T-helper 22 cell (primary cell): ENCODE measurements around the gene SLC22A23.

Experiments used
- DNase-seq: peaks from one replicate; pipeline ENCODE4 v3.0.0-alpha.2; 2020; ENCODE audit warnings: low read depth

Gene SLC22A23

DNA sequence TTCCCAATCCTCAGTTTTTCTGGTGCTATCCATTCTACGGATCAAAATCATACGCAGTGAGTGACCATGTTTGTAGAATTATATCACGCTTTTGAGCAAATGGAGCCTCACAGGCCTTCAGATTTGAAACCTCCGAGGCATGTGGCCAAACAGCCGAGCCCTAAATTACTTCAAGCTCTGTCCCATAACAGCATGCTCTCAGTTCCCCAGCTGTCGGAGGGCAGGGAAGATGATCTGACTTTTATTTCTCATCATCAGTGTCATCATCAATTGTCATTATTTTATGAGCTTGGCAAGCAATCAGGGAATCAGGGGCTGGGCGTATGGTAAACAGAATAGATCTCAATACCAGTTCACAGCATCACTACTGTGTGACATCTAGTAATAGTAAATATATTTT, 124.9 kb downstream of the SLC22A23 start:
- DNase-seq = no peak

DNA sequence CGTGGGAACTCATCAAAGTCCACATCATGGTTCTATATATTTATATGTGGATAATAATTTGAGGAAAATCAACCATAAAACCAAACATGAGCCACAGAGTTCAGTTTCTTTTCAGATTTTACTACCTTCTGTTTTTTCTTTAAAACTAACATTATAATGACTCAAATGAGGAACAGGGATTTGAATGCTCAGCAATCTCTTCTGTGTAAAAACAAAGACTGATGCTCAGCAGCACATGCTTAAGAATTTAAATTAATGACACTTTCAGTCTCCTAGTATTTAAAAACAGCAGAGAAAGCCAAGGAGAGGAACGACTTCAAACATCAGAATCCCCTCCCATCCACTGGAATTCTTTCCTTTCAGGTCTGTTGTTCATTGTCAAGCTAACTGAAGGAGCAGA, 125.4 kb downstream of the SLC22A23 start:
- DNase-seq = no peak

DNA sequence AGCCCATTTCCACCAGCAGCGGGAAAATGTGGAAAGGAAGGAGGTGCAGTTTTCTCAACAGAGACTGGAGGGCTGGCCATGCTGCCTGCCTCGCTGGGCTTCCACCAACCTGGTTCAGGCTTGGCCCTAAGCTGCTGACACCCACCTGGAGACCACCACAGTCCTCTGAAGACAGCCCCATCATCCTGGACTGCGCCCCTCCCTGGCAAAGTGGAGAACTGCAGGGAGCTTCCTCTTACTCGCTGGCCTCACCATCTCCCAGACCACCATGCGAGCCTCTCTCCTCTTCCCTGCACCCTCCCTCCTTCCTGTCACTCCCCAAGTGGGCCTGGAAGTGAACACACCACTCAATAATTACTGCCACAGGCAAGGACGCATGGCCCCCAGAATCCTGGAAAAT, 126.7 kb downstream of the SLC22A23 start:
- no peak for DNase-seq

DNA sequence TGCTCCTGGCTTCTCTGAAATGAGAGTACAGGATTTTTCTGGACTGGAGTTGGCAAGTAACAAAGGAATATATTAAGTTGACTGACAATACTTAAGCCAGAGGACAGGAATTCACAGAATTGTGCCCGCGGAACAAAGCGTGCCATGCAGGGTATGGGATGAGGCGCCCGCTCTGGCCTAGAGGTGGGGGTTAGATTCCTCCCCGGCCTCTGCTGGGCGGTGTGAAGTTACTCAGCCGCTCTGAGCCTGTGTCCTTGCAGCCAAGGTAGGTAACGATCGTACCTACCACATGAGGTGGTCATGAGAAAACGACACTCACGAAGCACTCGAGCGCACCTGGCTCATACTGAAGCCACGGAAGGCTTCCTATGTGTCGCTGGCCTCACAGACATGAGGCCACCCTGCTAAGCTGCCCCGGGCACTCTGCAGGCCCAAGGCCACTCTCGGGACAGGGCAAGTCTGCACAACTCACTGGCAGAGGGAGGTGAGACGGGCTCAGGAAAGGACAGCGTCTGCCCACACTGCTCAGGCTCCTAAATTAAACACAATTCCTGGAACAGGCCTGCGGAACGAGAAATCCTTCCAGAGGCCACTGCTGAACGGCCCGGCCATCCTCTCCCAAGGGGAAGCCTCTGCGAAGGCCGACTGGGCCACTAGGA, 127.3 kb downstream of the SLC22A23 start:
- no peak for DNase-seq

DNA sequence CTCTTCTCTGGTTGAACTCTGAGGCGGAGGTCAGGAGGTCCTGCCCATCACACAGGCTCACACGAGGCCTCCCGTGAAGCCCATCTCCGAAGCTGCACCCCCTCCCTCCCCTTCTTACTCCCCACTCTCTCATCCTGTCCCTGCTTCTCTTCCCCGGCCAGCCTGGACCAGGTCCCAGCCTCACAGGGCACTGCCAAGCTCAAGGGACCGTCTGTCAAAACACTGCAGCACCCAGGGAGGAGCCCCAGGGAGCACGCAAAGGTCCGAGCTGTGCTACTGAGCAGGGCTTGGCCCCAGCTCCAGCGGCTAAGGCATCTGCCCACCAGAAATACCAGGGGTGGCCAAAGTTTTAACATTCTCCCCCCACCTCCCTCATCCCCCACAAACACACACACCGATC, 128.1 kb downstream of the SLC22A23 start:
- DNase-seq = no peak

DNA sequence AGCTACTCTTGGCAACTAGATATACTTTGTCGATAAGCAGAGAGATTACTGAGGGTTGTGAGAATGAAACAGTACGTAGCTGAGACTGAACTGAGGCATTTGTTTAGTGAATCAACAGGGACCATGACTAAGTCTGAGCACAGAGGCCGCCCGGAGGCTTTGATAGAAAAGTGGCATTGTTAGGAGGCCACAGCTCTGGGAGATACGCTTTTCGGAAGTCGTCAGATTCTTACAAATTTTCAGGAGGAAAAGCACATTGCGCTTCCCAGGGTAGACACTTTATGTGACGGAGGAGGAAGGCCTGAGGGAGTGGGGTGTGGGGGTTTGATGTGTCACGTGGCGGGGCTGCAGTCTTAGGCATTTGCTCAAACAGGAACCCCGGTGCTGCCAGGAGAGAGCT, 128.7 kb downstream of the SLC22A23 start:
- DNase-seq = no peak

DNA sequence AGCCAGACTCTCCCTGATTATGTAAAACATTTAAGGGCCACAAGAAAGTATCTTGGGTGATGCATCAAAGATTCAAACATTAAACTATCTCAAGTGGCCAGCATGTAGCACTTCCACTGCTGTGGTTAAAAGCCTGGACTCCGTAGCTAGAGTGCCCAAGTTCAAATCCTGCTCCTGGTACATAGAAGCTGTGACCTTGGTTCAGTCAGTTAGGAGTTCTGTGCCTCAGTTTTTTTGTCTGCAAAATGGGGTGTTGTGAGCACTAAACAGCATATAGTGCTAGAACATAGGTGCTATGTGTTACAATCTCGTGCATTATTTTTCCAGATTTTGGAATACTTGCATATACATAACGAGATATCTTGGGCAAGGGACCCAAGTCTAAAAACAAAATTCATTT, 129.4 kb downstream of the SLC22A23 start:
- DNase-seq = no peak

DNA sequence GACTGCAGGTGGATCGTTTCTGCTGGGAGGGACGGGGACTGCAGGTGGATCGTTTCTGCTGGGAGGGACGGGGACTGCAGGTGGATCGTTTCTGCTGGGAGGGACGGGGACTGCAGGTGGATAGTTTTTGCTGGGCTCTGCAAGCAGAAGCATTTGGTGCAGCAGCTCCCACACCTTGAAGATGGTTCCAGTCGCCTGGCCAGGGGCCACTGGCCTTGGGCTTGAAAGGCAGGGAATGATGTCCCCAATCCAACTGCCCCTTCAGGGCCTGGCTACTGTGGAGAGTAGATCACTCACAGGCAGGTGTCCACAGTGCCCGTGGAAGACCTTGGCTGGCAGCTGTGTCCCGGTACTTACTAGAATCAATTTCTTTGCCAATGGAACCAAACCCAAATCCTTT, 129.9 kb downstream of the SLC22A23 start:
- no peak for DNase-seq

DNA sequence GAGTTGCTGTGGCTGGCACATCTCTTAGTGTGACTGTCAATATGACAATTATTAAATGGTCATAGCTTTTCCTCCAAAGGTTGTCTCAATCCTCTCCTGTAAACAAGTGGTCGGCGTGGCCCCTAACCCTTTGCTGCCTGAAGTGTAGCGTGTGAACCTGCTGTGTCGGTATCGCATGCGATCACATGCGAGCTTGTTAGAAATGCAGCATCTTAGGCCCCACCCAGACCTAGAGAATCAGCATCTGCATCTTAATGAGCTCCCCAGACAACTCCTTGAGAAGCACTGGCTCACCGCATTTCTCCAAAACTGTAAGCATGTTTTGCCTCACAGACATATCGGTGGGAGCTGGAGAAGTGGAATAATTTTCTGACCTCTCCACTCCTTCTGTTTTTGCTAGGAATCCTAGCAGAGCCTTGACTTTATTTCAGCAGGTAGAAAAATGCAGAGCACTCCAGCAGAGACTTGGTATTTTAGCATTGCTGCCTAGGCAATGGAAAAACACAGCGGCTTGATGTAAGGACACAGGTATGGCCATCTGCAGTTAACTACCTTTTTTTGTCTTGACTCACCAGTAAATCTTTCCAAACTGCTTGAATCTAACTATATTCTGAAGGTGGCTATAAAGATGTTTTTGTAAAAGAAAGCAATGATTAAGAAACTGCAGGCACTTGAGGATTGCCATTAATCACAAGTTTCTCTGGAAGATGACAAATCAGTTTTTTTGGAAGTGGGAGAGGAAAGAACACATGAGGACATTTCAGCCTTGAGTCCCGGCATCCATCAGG, 130.5 kb downstream of the SLC22A23 start:
- DNase-seq = no peak

DNA sequence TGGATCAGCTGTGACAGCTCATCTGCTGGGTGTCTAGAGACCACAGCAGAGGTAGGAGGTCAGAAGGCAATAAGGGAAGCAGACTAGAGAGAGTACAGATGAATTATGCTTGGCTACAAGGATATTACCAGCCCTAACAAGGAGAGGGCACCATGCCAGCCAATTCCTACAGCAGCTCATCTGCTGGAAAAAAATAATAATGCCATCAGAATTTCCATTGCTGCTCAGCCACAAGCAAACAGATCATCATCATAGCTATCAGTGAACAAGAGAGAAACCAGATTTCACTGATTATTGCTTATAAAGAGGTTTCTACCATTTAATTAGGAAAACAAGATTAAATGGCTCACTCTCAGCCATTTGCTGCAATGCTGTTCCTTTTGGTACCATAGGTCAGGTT, 131.6 kb downstream of the SLC22A23 start:
- no peak for DNase-seq

DNA sequence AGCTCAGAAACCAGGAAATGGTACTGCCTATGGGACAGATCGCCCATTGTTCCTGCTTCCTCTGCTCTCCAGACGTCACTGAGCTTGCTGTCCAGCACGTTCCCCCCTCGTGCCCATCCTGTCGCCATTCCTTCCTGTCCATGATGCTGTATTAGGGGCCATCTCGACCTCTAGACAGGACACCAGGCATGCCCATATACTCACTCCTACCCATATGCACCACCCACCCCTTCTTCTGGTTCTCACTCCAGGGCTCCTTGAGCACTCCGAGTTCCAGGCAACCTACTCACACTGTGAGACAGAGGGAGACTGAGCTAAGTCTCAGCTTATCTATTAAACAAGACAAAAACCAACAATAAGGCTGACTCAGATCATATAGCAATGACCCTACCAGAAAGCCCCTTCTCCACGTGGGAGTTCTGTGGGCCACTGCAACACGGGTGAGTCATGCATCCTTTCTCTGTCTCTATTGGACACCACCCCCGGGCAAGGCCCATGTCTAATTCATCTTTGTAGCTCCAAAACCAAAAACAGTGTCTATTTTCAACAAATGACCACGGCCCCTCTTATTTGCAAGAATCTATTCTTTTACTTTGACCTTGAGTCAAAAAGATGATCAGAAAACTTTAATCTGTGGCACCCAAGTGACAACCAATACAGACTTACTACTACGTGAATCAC, 132.4 kb downstream of the SLC22A23 start:
- DNase-seq = no peak

DNA sequence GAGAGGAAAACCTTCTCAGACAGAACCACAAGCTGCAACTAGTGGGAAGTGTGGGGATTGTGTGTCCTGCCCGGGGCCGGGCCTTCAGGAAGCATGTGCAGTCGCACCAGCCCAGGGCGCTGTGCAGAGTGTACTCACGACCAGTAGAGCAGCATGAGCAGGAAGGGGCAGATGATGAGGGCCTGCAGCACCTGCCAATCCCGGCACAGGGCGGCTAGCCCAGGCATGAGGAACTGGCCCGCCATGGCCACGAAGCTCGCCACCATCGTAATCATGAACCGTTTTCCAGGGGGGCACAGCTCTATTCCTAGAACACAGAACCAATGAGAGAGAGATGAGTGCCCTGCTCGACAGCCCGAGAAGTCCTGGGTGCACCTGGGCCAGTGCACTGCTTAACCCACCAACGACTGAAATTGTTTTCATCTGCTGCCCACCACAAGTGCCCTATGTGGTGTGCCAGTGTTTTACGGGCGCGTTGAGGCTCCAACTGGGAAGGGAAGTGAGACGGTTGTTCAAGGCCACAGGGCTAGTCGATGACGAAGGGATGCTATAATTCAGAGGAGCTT, 133.1 kb downstream of the SLC22A23 start:
- no peak for DNase-seq

DNA sequence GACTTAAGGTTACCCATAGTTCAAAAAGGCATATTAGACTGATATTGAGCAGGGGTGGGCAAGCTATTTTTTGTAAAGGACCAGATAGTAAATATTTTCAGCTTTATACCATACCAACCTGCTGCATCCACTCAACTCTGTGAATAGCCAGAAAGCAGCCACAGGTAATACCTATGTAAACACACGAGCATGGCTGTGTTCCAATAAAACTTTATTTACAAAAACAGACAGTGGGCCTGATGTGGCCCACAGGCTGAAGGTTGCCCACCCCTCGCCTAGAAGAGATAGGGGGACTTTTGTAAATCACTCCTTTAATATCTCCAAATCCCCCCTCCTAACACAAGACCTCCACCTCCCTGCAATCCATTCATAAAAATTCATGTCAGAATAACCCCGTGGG, 133.7 kb downstream of the SLC22A23 start:
- DNase-seq = no peak

DNA sequence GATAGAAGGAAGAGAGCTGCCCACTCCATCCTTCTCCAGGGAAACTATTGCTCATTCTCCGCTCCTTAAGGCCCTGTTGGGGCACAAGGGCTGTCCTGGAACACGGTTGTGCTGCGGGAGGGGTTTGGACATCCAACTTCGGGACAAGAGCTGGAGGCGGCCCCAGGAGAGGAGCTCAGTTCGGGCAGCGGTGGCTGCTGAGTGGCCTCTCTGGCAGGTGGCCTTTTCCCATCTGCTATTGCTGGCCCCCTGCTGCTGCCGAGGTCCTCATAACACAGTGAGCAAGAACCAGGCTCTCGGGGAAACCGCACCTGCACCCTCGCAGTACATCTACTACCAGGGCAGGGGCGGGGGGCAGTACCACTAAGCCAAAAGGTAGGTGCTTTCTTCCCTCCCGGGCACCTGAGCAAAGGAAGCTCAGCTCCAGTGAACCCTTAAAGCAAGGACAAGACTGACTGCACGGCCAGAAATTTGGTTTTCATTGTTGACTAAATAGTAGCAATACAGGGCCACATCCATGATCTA, 134.4 kb downstream of the SLC22A23 start:
- DNase-seq = no peak

DNA sequence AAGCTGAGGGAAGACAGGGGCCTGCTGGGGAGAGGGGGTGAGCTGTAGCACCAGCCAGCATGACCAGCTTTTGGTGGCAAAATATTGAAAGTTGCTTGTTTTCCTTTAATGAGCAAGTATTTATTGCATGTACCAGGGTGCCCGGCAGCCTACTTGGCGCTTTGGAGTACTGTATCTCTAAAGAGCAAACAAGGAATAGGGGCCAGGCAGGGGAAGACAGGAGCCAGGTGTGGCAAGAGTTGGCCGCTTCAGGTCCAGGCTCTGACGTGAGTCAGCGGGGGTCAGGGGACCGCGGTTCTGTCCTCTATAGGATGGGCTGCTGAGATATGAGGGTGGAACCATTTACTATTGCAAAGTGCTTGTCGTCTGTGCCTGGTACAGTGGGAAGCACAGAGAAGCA, 135.0 kb downstream of the SLC22A23 start:
- no peak for DNase-seq

DNA sequence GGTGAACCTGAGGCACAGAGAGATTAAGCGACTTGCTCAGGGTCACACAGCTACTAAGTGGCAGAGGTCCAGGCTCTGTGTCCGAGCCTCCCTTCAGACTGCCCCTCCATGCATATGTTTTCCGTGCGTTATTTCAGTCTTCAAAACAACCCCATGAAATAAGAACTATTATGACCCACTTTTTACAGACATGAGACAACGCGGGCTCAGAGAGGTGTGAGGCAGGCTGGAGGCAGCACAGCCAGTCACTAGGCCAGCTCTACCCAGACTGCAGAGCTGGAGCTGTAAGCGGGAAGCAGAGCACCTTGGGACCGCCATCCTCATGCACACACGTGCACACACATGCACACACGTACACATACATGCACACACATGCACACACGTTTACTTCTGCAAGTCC, 135.8 kb downstream of the SLC22A23 start:
- DNase-seq = no peak

DNA sequence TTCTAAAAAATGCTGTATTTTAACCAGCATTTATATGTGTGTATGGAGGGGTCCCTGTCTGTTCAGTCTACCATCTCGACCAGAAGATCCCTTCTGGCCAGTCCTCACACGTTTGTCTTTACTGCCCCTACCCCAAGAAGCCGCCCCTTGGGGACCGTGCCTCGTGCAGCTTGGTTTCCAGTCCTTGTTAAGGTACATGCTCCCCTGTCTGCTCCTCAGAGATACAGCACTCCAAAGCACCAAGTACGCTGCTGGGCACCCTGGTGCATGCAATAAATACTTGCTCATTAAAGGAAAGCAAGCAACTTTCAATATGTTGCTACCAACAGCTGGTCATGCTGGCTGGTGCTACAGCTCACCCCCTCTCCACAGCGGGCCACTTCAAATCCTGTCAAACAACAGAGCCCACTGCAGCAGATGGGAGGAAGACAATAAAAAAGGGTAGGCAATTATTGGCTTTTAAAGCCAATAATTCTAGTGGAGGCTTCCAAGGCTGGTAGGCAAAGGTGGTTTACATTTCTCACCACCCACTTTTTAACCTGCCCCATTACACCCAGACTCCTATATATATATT, 136.5 kb downstream of the SLC22A23 start:
- no peak for DNase-seq

DNA sequence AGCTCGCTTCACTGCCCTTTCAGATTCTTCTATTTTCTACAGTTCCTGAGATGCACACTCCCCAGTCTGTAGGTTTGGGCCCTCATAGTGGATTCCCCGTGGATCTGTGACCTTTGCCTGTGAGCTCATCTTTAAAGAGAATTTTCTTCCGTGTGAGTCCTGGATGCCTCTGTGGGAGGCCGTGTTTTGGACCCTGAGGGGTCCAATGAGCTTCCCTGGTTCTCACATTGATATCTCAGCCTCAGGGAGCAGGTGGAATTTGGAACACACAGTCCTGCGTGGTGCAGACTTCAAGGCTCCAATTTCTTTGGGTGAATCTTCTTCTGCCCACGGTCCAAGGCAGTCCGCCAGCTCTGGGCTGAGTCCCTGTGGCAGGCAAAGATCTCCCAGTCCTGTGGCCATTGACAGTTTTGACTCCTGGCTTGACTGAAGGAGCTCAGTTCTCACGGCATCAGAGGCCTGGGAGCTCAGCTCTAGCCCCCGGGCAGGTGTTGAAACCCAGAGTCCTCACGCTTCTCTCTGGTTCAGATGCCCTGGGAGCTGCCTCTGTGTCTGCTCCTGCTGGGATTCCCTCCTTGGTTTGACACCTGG, 137.1 kb downstream of the SLC22A23 start:
- no peak for DNase-seq

DNA sequence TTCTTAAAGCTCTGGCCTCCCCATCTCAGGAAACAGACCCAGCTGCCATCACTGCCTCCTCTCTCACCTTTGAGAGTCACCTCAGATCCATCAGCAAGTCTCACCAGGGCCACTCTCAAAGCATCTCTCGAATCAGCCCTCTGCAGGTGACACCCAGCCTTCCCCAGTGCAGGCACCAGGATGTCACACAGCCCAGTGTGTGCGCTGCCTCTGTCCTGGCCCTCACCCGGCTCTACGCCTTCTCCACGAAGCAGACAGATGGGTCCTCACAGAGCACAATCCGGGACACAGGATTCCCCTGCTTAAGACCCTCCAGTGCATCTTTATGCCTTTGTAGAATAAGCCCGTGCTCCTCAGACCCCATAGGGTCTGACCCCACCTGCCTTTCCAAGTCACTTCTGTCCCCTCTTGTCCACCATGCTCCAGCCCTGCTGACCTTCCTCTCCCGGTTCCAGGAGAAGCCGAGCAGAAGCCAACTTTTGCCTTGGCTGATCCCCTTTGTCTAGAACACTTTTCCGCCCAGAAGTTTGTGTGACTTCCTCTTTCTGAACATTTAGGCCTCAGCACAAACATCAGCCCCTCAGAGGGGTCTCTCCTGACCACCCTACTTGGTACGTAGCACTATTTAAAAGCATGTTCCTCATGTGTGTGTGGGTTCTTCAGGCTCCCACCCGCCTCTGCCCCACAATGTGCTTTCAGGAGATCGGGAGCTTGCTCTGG, 137.9 kb downstream of the SLC22A23 start:
- no peak for DNase-seq

DNA sequence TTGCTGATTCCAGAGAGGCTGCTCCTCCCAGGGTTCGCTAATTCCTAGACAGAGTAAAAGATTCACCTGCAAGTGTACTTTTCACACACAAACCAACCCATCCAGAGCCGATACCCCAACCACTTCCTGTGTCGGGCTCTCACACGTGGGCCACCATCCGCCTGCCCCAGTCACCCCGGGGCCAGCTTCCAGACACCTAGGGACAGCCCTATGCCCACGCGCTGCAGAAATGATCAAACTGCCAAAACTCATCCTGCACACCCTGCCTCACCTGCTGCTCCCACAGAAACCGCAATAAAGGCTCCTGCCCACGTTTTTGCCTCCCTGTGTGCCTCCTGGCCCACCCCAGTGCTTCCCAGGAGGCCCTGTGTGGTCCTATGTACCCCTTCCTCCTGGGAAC, 138.6 kb downstream of the SLC22A23 start:
- DNase-seq = no peak

DNA sequence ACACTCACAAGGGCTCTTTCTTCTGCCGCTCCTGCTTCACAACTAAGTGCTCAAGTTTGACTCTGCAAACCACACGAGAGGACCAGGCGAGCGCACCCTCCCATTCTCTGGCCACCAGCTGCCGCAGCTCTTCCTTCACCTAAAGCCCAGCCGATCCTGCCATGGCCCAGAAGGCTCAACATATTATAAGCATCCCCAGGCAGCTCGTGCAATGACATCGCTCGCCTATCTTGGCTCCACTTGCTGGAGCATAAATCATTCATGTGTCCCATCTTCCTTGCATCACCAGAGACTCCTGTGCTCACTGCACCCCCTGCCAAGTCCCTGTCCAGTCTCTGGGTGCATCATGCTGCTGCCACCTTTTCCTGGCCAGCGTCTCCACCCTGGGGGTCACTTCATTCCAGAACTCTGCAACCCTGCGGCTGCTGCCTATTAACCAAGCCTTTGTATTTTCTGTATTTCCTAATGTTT, 139.1 kb downstream of the SLC22A23 start:
- no peak for DNase-seq
